Medulla oblongata (tissue), 1 donor: ENCODE data around the gene LYPD6.

Experiments used
- DNase-seq: peaks from one replicate; pipeline ENCODE4 v3.0.0-alpha.2; 2015; ENCODE audit errors: extremely low spot score

The LYPD6 gene

GRCh38 chr2:149513461-149513860, 183.1 kb downstream of the LYPD6 start:
- no peak for DNase-seq
